ENCODE measurements around the gene SFXN5.

The SFXN5 gene

GRCh38 chr2:72933646-72934151 is 137.8 kb downstream of the SFXN5 start:
- DNase-seq, result no peak

- DNase-seq, result no peak
Measured at GRCh38 chr2:72933207-72933606, 138.3 kb downstream of the SFXN5 start.

- no peak for DNase-seq
Measured at GRCh38 chr2:72932805-72933204, 138.7 kb downstream of the SFXN5 start.

DNA sequence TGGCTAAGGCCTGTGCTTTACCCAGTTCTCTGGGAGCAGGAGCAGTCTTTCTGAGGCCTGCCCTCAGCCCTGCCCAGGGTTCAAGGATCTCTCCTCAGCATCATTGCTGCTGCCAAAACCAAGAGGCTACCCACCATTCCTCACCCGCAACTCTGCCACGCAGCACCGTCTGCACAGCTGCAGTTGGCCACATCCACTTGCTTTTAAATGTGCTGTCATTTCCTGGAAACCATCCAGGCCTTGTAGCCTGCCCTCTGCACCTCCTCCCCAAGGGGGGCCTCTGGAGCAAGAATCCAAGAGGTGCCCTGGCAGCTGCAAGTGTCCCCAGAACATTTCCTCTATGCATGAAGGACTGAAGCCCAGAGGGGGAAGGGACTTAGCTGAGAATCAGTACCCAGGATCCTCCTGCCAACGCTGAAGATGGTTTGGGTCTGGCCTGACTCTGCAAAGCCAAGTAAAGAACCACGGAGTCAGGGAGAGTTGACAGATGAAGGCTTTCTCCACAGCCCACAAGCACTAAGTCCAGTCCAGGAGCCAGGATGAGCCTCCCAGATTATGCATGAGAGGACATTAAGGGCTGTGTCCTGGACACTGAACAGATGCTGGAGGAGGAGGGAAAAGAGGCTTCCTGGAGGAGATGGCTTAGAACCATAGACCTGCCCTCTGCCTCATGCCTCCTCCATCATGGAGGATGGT is 139.3 kb downstream of the SFXN5 start:
- no peak for DNase-seq

DNA sequence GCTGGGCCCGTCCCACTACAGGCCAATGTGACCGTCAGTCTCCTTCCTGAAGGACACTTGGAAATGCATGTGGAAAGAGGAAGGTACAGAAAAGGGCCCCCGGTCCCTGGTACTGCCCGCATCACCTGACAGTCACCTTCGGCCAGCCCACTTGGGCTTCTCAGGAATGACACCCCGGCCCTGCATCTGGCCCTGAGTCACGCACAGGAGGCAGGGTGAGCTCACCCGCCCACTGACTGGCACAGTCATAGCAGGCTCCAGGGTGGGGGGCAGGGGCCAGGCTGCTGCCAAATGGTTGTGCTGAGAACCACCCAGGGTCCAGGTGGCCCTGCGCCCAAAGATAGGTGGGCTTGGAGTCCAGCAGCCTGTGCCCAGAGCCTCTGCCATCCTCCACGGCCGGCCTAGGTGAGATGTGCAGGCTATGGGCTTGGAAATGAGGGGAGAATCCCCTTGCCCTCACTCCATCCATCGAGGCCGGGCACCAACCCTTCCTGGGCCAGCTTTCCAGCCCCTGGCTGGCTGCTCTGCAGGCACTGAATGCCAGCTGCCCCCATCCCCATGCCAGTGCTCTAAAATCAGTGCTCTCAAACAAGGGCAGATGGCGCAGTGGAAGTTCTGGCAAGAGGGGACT is 140.1 kb downstream of the SFXN5 start:
- no peak for DNase-seq

DNA sequence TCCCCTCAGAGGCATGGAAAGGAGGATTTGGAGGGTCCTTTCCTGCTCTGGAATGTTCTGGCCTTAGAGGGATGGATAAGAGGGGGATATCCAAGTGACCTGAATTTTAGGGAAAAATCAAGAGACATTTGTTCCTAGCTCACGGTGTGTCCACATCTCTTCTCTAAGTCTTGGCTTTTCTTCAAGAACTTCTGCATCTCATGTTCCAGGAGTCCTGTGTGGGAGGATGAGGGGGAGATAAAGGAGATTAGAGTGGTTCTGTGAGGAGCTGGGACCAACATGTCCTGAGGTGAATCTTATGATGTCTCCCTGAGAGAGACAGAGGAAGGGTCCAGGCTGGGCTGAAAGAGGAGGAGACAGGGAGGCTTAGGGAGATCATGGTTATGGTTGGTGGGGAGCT is 142.5 kb downstream of the SFXN5 start:
- DNase-seq, result no peak

- DNase-seq, result no peak
Measured at GRCh38 chr2:72927619-72928550, 143.6 kb downstream of the SFXN5 start.

DNA sequence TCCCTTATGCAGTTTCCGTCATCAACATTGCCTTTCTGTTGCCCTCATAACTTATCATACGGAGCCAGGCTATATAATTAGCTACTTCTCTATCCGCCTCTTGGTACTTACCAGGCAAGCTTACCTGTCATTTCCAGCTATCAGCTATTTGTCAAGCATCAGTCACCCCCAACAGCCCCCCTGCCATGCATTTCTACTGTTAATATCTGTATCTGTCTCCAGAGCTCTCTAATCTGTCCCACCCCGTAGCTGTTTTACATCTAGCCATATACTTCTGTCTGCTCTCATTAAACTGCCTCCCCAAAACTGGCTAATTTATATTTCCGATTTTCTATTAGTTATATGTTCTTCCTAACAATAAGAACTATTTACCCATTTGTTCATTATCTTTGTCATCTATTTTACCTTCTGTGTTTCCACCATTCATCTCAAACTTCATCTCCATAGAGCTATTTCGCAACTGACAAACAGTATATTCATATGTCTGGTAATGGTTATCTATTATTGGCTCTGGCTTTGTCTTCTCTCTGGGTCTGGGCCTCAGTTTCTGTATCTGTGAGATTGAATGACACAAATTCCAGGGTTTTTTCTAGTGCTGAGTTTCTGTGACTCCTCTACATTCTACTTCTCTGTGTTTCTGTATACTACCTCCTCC is 144.6 kb downstream of the SFXN5 start:
- DNase-seq, result no peak

GRCh38 chr2:72926368-72926767 is 145.1 kb downstream of the SFXN5 start:
- DNase-seq, result no peak

GRCh38 chr2:72925328-72925943 is 146.1 kb downstream of the SFXN5 start:
- DNase-seq, result no peak

DNA sequence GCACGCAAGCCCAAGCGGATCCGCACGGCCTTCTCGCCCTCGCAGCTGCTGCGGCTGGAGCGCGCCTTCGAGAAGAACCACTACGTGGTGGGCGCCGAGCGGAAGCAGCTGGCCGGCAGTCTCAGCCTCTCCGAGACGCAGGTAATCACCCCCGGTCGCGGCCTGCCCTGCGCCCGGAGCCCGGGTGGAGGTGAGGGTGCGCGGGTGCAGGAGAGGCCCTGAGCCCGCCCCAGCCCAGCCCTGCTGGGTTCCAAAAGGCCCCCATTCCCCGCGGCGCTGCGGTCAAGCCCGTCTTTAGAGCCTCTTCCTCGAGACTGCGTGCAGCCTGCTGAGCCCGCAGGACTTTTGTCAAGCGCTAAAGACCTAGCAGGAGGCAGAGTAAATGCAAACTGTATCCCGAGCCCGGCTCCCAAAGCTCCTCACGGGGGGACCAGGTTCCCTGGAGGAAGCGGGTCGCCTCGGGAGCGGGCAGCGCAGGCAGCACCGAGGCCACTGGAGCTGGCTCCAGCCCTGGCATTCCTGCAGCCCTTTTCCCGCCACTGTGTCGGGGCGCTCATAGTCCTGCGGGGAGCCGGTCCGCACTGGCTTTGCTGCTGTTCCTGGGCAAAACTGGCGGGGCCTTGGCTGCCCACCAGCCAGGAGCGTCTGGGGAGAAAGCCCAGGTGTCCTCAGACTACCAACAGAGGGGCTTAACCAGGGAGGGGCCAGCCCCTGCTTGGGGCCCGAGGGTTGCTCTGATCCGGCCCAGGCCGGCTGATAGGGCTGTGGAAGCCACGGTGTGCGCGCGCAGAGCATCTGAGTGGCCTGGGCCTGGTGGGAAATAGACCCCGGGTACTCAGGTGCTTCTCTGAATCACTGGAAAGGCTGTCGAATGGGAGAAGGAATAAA is 146.9 kb downstream of the SFXN5 start:
- no peak for DNase-seq

DNA sequence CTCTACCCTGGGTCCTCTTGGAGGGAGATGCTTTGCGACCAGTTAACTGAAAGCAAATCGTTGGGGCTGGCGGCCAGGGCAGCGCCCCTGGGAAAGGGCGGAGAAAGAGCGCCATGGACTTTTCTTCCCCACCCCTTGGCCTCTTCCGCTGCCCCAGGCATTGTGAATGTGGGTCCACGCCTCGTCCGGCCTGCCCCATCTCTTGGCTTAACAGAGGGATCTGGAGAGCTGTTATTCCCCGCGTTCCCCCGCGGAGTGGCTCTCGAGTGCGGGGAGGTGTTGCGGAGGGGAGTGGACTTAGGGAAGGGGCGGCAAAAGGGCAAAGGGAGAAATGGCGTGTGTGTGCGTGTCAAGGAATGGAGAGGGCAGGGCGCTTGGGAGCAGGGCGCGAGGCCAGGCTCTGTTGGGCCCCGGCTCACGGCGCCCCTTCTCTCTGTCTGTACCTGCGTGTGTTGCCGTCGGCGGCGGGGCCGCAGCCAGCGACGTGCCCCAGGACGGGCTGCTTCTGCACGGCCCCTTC is 147.6 kb downstream of the SFXN5 start:
- no peak for DNase-seq

DNA sequence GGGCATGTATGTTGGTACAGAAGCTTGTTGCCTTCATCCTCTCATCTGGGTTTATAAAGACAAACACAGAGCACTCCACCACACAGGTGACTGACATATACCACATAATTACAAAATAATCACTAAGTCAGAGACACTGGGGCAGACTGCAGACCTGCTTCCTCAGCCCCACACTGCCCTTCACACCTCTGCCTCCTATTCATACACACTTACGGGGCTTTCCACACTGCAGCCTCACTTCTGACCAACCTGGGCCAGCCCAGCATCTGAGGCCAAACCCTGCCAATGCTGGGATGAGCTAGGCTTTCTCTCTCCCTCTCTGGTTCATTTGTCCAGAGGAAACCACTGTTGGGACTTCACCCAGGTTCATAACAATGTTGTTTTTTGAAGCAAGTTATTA is 149.7 kb downstream of the SFXN5 start:
- no peak for DNase-seq

GRCh38 chr2:72921088-72921851 is 150.2 kb downstream of the SFXN5 start:
- no peak for DNase-seq

GRCh38 chr2:72920318-72921087 is 151.0 kb downstream of the SFXN5 start:
- DNase-seq, result no peak

DNA sequence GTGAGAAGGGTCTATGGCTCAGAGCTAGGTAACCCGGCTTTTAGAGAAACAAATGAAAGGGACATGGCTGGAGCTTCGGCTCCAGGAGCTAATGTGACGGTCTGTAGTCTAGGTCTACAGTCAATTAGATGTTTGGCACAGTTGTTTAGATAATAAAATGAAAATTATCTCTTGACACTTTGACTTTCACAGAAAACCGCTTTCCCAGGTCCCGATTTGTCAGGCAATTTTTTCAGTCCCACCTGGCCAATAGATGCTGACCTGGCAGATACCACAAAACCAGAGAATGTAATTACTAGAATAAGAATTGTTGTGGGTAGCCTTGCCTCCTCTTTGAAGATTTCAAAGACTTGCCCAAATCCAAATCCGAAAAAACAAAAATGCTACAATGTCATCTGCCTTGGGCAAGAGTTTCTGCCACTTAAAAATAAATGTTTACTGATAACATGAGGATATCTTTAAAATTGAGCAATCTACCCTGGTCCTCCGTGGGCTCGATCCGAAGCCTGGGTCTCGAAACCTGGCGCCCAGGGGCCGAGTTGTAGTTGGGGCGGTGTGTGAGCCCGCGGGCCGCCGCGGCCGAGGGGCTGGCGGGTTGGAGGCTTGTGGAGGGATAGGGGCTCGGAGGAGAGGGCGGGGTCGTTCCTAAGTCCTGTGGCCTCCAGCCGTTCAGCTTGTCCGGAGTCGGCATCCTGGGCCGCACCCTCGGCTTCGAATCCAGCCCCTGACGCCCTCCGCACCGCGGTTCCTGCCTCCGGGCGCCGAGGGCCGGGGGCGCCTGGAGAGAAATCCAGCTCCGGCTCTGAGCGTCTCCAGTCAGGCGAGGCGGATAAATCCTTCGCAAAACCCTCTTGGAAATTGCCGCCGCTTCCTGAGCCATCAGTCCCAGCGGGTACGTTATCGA is 151.8 kb downstream of the SFXN5 start:
- DNase-seq, result no peak

DNA sequence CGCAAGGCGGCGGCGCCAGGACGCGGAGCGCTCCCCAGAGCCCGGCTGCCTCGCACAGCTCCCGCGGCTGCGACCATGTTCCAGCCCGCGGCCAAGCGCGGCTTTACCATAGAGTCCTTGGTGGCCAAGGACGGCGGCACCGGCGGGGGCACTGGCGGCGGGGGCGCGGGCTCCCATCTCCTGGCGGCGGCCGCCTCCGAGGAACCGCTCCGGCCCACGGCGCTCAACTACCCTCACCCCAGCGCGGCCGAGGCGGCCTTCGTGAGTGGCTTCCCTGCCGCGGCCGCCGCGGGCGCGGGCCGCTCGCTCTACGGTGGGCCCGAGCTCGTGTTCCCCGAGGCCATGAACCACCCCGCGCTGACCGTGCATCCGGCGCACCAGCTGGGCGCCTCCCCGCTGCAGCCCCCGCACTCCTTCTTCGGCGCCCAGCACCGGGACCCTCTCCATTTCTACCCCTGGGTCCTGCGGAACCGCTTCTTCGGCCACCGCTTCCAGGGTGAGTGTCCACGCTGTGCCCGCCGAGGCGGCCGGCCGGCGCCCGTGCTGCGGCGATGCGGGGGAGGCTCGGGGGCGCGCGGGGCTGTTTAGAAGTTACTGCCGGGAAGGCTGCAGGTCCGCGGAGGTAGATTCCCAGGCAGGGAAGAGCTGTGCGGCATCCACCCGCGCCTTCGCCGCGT is 153.5 kb downstream of the SFXN5 start:
- no peak for DNase-seq

Measured in GDM1 (cell line).